ENCODE measurements around the gene ABHD14A.

Gene ABHD14A

GRCh38 chr3:52015438-52016228 lies 40.8 kb downstream of the ABHD14A start:
- Histone ChIP-seq H3K9ac (ENCODE audit: low read length) (no peak overlapping the region), H2AFZ (ENCODE audit: low read length) (no peak overlapping the region), H3K9me3 (replicated peaks; ENCODE audit: insufficient read depth, low read length) (no peaks in the 10 kb centered on the region), H3F3A (ENCODE audit: insufficient read depth, low read length) (no peaks in the 10 kb centered on the region), H3K27me3 (replicated peaks; ENCODE audit: insufficient read depth, low read length) (no peaks in the 10 kb centered on the region), H3K36me3 (replicated peaks; ENCODE audit: insufficient read depth, low read length) (no peaks in the 10 kb centered on the region), H3K4me3 (ENCODE audit: low read length) (no peak overlapping the region), H3K27ac (ENCODE audit: low read length) (no peak overlapping the region), H3K4me2 (ENCODE audit: low read depth, low read length) (no peak overlapping the region), H3K9me2 (replicated peaks; ENCODE audit: insufficient read depth, low read length) (no peaks in the 10 kb centered on the region), H3K4me1 (ENCODE audit: low read length) (no peaks in the 10 kb centered on the region), H3K79me2 (ENCODE audit: low read length) (no peaks in the 10 kb centered on the region), H4K20me1 (ENCODE audit: insufficient read depth, low read length) (no peaks in the 10 kb centered on the region)
- DNase-seq, result no peak
- TF ChIP-seq EZH2 (optimal IDR thresholded peaks at IDR 0.05; ENCODE audit: low read depth, low read length) (no peak), EZH2phosphoT487 (IDR thresholded peaks at IDR 0.05; ENCODE audit: low read length) (no peak)
- TF ChIP-seq, protein P1, sequence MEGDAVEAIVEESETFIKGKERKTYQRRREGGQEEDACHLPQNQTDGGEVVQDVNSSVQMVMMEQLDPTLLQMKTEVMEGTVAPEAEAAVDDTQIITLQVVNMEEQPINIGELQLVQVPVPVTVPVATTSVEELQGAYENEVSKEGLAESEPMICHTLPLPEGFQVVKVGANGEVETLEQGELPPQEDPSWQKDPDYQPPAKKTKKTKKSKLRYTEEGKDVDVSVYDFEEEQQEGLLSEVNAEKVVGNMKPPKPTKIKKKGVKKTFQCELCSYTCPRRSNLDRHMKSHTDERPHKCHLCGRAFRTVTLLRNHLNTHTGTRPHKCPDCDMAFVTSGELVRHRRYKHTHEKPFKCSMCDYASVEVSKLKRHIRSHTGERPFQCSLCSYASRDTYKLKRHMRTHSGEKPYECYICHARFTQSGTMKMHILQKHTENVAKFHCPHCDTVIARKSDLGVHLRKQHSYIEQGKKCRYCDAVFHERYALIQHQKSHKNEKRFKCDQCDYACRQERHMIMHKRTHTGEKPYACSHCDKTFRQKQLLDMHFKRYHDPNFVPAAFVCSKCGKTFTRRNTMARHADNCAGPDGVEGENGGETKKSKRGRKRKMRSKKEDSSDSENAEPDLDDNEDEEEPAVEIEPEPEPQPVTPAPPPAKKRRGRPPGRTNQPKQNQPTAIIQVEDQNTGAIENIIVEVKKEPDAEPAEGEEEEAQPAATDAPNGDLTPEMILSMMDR (IDR thresholded peaks at IDR 0.05; ENCODE audit: low read length), result no peak

- TF ChIP-seq, protein P1 (IDR thresholded peaks at IDR 0.05; ENCODE audit: low read length), result no peak
- TF ChIP-seq EZH2phosphoT487 (IDR thresholded peaks at IDR 0.05; ENCODE audit: low read length) (no peak), EZH2 (optimal IDR thresholded peaks at IDR 0.05; ENCODE audit: low read depth, low read length) (no peak)
- Histone ChIP-seq H3K9me2 (replicated peaks; ENCODE audit: insufficient read depth, low read length) (no peaks in the 10 kb centered on the region), H3K36me3 (replicated peaks; ENCODE audit: insufficient read depth, low read length) (no peaks in the 10 kb centered on the region), H3K4me2 (ENCODE audit: low read depth, low read length) (no peak overlapping the region), H3K27me3 (replicated peaks; ENCODE audit: insufficient read depth, low read length) (no peaks in the 10 kb centered on the region), H3K9me3 (replicated peaks; ENCODE audit: insufficient read depth, low read length) (no peaks in the 10 kb centered on the region), H2AFZ (ENCODE audit: low read length) (no peak overlapping the region), H3F3A (ENCODE audit: insufficient read depth, low read length) (no peaks in the 10 kb centered on the region), H3K4me1 (ENCODE audit: low read length) (no peaks in the 10 kb centered on the region), H4K20me1 (ENCODE audit: insufficient read depth, low read length) (no peaks in the 10 kb centered on the region), H3K27ac (ENCODE audit: low read length) (no peak overlapping the region), H3K9ac (ENCODE audit: low read length) (no peak overlapping the region), H3K79me2 (ENCODE audit: low read length) (no peaks in the 10 kb centered on the region), H3K4me3 (ENCODE audit: low read length) (no peak overlapping the region)
- DNase-seq, result no peak
Measured at GRCh38 chr3:52017586-52017985, 42.7 kb downstream of the ABHD14A start.

DNA sequence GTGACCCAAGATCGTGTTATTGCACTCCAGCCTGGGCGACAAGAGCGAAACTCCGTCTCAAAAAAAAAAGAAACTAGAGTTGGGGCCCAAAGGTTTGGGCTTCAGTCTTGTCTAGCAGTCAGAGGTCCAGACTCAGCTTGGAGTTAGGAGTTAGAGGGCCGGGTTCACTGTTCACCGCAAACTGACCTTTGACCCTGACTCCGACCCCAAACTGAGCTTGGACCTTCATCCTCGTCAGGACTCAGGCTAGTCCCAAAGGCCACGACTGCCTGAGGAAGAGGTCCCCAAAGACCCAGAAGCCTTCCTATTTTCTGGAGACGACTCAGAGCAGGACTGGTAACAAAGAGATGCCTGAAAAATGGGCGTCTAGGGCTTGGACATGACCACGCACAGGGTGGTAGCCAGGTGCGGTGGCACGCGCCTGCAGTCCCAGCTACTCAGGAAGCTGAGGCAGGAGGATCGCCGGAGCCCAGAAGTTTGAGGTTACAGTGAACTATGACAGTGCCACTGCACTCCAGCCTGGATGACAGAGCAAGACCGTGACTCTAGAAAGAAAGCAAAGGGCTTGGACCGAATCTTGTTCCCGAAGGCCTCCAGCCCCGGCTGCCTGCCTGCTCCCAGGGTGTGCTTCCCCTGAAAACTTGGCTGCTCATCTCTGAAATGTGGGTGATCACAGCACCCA lies 43.6 kb downstream of the ABHD14A start:
- Histone ChIP-seq H3K4me1 (ENCODE audit: low read length) (no peaks in the 10 kb centered on the region), H3K9ac (ENCODE audit: low read length) (no peak overlapping the region), H3K79me2 (ENCODE audit: low read length) (no peaks in the 10 kb centered on the region), H4K20me1 (ENCODE audit: insufficient read depth, low read length) (no peaks in the 10 kb centered on the region), H3K9me2 (replicated peaks; ENCODE audit: insufficient read depth, low read length) (no peaks in the 10 kb centered on the region), H2AFZ (ENCODE audit: low read length) (no peak overlapping the region), H3K27me3 (replicated peaks; ENCODE audit: insufficient read depth, low read length) (no peaks in the 10 kb centered on the region), H3K4me2 (ENCODE audit: low read depth, low read length) (no peak overlapping the region), H3F3A (ENCODE audit: insufficient read depth, low read length) (no peaks in the 10 kb centered on the region), H3K27ac (ENCODE audit: low read length) (no peak overlapping the region), H3K36me3 (replicated peaks; ENCODE audit: insufficient read depth, low read length) (no peaks in the 10 kb centered on the region), H3K4me3 (ENCODE audit: low read length) (no peak overlapping the region), H3K9me3 (replicated peaks; ENCODE audit: insufficient read depth, low read length) (no peaks in the 10 kb centered on the region)
- TF ChIP-seq EZH2phosphoT487 (IDR thresholded peaks at IDR 0.05; ENCODE audit: low read length) (no peak), EZH2 (optimal IDR thresholded peaks at IDR 0.05; ENCODE audit: low read depth, low read length) (no peak)
- TF ChIP-seq, protein P1 (IDR thresholded peaks at IDR 0.05; ENCODE audit: low read length), result no peak
- DNase-seq, result no peak

Data from MM.1S (cell line).